H1 (cell line): ENCODE results near the gene TAOK2.

Experiments used
- POLR2A ChIP-seq, 2 experiments: IDR thresholded peaks; 1 replicate in 1 of 2; 2 replicates in 1 of 2; pipeline ENCODE4 v1.6.1; 2011; ENCODE audit warnings: low read depth in 2 of 2, low read length in 2 of 2, mild to moderate bottlenecking in 2 of 2; ENCODE audit errors: control extremely low read depth in 1 of 2
- POLR2AphosphoS5 ChIP-seq: IDR thresholded peaks from 2 replicates; pipeline ENCODE4 v1.6.1; 2011; ENCODE audit warnings: low read depth, low read length
- SP2 ChIP-seq: IDR thresholded peaks from 2 replicates; pipeline ENCODE4 v1.6.1; 2012; ENCODE audit warnings: mild to moderate bottlenecking, low read length, inconsistent platforms
- TF ChIP-seq, protein P1 (sequence below), 3 experiments: IDR thresholded peaks; 1 replicate in 2 of 3; 2 replicates in 1 of 3; pipeline versions ENCODE4 v1.5.1 to v1.6.1; 2011; ENCODE audit warnings: low read length in 3 of 3, mild to moderate bottlenecking in 3 of 3, inconsistent platforms in 2 of 3, low read depth in 1 of 3, moderate library complexity in 1 of 3; ENCODE audit not compliant: insufficient read depth in 1 of 3; ENCODE audit errors: control extremely low read depth in 1 of 3

DNA sequence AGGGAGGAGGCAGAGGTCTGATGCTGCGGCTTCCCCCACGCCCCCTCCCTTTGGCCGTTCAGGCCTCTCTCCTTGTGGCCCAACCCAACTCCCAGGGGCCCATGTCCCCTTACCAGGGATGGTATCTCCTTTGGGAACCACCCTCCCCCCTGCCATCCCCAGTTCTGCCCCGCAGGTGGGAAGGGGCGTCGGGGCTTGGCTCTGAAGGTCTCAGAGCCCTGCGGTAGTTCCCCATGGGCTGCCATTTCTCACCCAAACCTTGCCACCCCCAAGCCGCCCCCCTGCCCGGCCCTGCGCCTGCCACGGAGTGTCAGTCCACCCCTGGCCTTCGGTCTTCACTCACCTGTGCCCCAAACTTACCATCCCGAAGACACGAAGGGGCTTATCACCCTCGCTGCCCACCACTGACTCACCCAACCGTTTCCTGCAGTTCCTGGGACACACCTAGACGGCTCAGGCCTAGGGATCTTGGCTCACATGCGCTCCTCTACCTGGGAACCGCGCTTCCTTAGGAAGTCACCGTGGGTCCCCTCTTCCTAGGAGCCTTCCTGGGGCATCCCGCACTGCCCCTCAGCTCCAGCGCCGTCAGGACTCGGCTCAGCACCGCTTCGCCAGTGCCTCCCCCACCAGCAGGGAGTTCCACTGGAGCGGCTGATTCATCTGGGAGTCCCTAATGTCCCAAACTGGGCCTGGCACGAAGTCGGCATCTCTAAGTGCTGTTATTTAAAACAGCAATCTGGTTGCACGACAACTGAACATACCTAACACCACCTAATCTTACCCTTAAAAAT, 38.2 kb downstream of the TAOK2 start:
- TF ChIP-seq, protein P1, sequence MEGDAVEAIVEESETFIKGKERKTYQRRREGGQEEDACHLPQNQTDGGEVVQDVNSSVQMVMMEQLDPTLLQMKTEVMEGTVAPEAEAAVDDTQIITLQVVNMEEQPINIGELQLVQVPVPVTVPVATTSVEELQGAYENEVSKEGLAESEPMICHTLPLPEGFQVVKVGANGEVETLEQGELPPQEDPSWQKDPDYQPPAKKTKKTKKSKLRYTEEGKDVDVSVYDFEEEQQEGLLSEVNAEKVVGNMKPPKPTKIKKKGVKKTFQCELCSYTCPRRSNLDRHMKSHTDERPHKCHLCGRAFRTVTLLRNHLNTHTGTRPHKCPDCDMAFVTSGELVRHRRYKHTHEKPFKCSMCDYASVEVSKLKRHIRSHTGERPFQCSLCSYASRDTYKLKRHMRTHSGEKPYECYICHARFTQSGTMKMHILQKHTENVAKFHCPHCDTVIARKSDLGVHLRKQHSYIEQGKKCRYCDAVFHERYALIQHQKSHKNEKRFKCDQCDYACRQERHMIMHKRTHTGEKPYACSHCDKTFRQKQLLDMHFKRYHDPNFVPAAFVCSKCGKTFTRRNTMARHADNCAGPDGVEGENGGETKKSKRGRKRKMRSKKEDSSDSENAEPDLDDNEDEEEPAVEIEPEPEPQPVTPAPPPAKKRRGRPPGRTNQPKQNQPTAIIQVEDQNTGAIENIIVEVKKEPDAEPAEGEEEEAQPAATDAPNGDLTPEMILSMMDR (IDR thresholded peaks at IDR 0.05; ENCODE audit: control extremely low read depth in 1 of 3, insufficient read depth in 1 of 3, low read depth in 1 of 3, low read length in 3 of 3) = no peak
- no peak for TF ChIP-seq POLR2A (IDR thresholded peaks at IDR 0.05; ENCODE audit: control extremely low read depth in 1 of 2, low read depth in 2 of 2, low read length in 2 of 2)
- TF ChIP-seq SP2 = no peak
- no peak for TF ChIP-seq POLR2AphosphoS5
